ENCODE results near the gene TMEM217. TPM values are rescaled to one million over a fixed set of nuclear protein-coding genes. Genes with fewer than 3 reads are reported as not detected.

The TMEM217 gene
- total RNA-seq, 2 experiments from 2014 or later: 0.81 to 0.95 TPM

DNA sequence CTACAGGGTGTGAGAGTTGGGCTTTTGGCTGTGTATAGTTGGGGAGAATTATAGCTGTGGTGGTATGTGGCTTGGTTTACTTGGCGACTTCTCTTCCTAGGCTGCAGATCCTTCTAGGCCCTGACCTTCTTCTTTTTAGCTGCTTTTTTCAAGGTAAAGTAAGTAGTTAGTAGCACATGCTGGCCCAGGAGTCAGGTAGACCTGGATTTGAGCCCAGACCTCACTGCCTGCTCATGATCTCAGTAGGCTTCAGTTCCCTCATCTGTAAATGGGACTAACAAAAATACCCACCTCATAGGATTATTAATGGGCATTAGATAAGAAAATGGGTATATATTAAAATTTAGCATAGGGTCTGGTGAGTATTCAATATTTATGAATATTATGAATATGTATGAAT lies 17.4 kb upstream of the TMEM217 start:
- H3K9me3 Mint-ChIP-seq: no peaks in the 10 kb centered on the region
- CTCF ChIA-PET: no interaction called here
- H3K36me3 Mint-ChIP-seq (ENCODE audit: low read depth): peaks cover 17% of the 10 kb centered on the region
- H3K27ac Mint-ChIP-seq: no peak overlapping the region
- no peak for DNase-seq
- intact Hi-C loops (cut with micrococcal nuclease): no loop called here
- no peaks in the 10 kb centered on the region for H3K27me3 Mint-ChIP-seq (ENCODE audit: low read depth)
- H3K4me1 Mint-ChIP-seq (ENCODE audit: low read depth): peaks cover 46% of the 10 kb centered on the region
- H3K4me3 Mint-ChIP-seq: no peak overlapping the region

DNA sequence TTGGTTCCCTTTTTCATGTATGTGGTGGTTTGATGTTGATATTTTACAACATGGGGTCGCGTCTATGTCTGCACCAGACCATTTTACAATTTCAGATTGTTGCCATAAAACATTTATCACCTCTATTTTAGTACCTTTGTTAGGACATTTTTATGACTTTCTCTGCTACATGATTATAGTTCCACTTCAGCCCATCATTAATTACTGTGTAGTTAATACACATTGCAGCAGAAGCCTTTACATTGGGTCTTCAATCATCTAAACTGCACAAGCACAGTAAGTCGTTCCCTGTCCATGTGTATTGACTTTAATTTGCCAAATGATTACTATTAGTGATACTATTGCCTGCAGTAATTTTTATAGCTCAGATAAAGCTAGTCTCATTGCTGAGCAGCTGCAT lies 15.7 kb upstream of the TMEM217 start:
- CTCF ChIA-PET: interaction anchor here (0.8 to 1.4 kb wide), 3 partner anchors 12 to 259 kb away, joined by 3 read pairs; no protein-coding TSS in a partner anchor
- H3K4me1 Mint-ChIP-seq (ENCODE audit: low read depth): peaks cover 46% of the 10 kb centered on the region
- H3K36me3 Mint-ChIP-seq (ENCODE audit: low read depth): peaks cover 13% of the 10 kb centered on the region
- DNase-seq: no peak
- no peak overlapping the region for H3K27ac Mint-ChIP-seq
- H3K27me3 Mint-ChIP-seq (ENCODE audit: low read depth): no peaks in the 10 kb centered on the region
- no peak overlapping the region for H3K4me3 Mint-ChIP-seq
- no peaks in the 10 kb centered on the region for H3K9me3 Mint-ChIP-seq
- intact Hi-C loops (cut with micrococcal nuclease): loop anchor here (1.0 kb wide), 1 partner anchor 16 kb away; the partner anchor contains the start of gene TBC1D22B

DNA sequence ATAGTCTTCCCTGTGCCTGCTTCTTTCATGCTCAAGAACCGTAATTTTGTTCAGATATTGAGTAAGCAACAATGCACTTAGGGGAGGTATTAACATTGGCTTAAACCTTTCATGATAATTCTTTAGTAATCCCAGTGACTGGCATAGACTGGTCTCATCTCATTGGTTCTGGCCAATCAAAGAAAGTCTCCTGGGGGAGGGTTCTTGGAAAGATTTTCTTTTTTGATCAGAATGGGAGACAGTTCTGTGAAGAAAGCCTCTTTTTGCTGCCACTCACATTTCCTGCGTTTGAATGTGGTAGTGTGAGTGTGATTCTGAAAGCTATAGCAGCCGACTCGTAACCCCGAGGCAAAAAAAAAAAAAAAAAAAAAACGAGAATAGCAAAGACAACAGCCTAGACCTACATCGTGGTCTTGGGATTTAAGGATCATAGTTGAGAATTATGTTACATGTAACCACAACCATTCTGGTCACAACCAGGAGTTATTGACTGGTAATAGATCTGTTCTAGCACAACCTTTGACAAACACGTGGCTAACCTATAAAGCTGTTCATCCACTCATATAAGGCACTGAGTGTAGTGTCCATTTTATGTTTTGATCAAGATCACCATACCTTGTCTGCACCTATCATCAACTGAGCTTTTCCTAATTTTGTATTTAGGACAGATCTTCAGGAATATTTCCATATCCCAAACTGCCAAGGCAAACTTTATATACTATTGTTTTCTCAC lies 15.1 kb upstream of the TMEM217 start:
- Mint-ChIP-seq H3K36me3 (ENCODE audit: low read depth) (peaks cover 15% of the 10 kb centered on the region), H3K4me1 (ENCODE audit: low read depth) (peaks cover 43% of the 10 kb centered on the region)
- DNase-seq: peak; percentile 38

DNA sequence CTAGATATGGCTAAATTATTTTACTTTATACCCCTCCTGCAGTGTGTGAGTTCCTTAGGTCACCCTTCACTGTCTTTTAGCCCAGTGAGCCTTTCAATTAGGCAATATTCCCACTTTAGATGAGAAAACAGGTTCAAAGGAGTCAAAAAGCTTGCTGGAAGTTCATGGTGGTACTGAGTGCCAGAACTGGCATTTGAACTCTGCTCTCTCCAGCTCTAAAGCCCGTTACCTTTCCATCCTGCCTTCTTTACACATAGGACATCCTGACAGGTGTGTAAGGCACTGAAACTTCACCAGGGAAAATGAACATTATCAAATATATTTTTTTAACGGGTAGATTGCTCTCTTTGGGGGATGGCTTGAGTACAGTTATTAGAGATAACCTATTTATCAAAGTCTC lies 11.2 kb upstream of the TMEM217 start:
- Mint-ChIP-seq H3K27me3 (ENCODE audit: low read depth) (no peaks in the 10 kb centered on the region), H3K4me1 (ENCODE audit: low read depth) (peaks cover 37% of the 10 kb centered on the region), H3K27ac (no peak overlapping the region), H3K4me3 (no peak overlapping the region), H3K36me3 (ENCODE audit: low read depth) (peaks cover 4% of the 10 kb centered on the region), H3K9me3 (no peaks in the 10 kb centered on the region)
- intact Hi-C loops (cut with micrococcal nuclease): no loop called here
- no peak for DNase-seq
- CTCF ChIA-PET: no interaction called here

More for the DNA sequence above, 15.1 kb upstream of the TMEM217 start:
- intact Hi-C loops (cut with micrococcal nuclease): loop anchor here (1.0 kb wide), 1 partner anchor 16 kb away; the partner anchor contains the start of gene TBC1D22B
- H3K27me3 Mint-ChIP-seq (ENCODE audit: low read depth): no peaks in the 10 kb centered on the region
- CTCF ChIA-PET: interaction anchor here (0.8 to 1.4 kb wide), 2 partner anchors 12 to 14 kb away, joined by 3 read pairs; no protein-coding TSS in a partner anchor
- H3K27ac Mint-ChIP-seq: peak overlapping the region; percentile 48
- H3K4me3 Mint-ChIP-seq: peak overlapping the region; percentile 27
- H3K9me3 Mint-ChIP-seq: no peaks in the 10 kb centered on the region

DNA sequence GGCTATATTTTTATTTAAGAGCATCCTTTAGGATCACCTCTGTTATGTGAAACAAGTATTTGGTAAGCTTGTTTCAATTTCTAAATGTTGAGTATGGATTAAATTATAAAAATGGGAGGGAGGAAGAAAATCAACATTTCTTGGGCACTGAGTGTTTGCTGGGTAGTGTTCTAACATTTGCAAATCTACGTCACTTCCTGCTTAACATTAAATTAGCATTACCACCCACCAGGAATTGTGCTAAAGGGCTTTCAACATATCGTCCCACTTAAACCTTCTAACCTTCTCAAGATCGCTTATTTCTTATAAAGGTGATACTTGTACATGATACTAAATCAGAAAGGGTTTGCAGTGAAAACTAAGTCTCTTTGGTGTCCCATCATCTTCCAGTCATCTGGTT lies 7.9 kb upstream of the TMEM217 start:
- Mint-ChIP-seq H3K36me3 (ENCODE audit: low read depth) (peaks cover 4% of the 10 kb centered on the region), H3K27ac (no peak overlapping the region), H3K4me1 (ENCODE audit: low read depth) (peaks cover 40% of the 10 kb centered on the region), H3K9me3 (no peaks in the 10 kb centered on the region), H3K27me3 (ENCODE audit: low read depth) (no peaks in the 10 kb centered on the region), H3K4me3 (no peak overlapping the region)
- intact Hi-C loops (cut with micrococcal nuclease): no loop called here
- no peak for DNase-seq
- CTCF ChIA-PET: no interaction called here

DNA sequence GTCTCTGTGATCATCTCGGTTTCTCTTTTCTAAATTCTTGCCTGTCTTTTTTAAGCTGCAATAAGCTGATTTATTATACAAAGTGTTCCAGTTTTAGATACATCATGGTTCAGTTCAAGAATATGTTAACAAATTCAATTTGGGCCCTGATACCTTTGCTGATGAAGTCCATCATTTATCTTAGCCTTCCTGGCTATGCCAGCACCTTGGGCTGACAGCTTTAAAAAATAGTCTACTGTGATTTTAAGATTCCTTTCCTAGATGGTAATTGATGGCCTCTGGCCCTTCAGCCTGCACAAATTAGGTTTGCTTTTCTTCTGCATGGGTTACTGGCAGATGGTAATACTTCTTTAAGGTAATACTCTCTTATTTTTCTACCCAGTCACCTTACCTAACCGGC lies 7.1 kb upstream of the TMEM217 start:
- CTCF ChIA-PET: no interaction called here
- no peaks in the 10 kb centered on the region for H3K27me3 Mint-ChIP-seq (ENCODE audit: low read depth)
- no peak for DNase-seq
- intact Hi-C loops (cut with micrococcal nuclease): no loop called here
- no peak overlapping the region for H3K4me3 Mint-ChIP-seq
- H3K4me1 Mint-ChIP-seq (ENCODE audit: low read depth): peaks cover 47% of the 10 kb centered on the region
- H3K27ac Mint-ChIP-seq: no peak overlapping the region
- no peaks in the 10 kb centered on the region for H3K9me3 Mint-ChIP-seq
- peaks cover 4% of the 10 kb centered on the region for H3K36me3 Mint-ChIP-seq (ENCODE audit: low read depth)

DNA sequence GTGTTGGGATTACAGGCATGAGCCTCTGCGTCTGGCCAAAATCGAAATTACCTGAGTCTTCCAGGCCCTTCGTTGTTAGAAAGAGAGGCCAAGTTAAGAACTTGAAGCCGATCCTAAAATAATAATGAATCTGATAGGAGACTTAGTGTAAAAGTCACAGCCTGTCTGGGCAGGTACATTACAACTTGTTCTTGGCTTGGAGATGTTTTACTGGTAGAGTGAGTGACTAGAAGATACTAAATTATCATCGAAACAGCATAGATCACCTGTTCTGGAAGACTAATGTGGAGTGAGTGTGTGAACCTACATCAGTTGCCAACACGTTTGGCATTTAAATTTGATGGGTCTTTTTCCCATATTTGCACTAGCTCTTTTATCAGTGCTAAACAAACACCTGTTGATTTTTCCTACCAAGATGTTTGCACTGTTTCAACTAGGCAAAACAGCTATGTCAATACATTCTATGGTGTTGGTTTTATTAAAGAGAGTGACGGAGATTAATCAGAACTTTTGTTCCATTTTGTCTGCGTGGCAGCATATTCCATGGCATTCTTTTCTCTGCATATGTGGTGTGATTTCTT lies 4.6 kb upstream of the TMEM217 start:
- H3K27me3 Mint-ChIP-seq (ENCODE audit: low read depth): no peaks in the 10 kb centered on the region
- H3K4me1 Mint-ChIP-seq (ENCODE audit: low read depth): peaks cover 61% of the 10 kb centered on the region
- no peak for DNase-seq
- H3K27ac Mint-ChIP-seq: no peak overlapping the region
- CTCF ChIA-PET: interaction anchor here (1.2 kb wide), 1 partner anchor 9 kb away, joined by 5 read pairs; no protein-coding TSS in a partner anchor
- intact Hi-C loops (cut with micrococcal nuclease): no loop called here
- H3K9me3 Mint-ChIP-seq: no peaks in the 10 kb centered on the region
- H3K36me3 Mint-ChIP-seq (ENCODE audit: low read depth): peaks cover 2% of the 10 kb centered on the region
- no peak overlapping the region for H3K4me3 Mint-ChIP-seq

DNA sequence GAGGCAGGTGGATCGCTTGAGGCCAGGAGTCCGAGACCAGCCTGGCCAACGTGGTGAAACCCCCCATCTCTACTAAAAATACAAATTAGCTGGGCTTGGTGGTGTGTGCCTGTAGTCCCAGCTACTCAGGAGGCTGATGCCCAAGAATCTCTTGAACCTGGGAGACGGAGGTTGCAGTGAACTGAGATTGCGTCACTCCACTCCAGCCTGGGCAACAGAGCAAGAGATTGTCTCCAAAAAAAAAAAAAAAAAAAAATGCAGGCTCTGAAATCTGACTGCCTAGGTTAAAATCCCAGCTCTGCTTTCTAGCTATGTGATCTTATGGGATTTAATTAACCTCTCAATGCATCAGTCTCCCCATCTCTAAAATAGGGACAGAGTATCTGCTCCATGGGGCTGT lies 3.3 kb upstream of the TMEM217 start:
- Mint-ChIP-seq H3K36me3 (ENCODE audit: low read depth) (peaks cover 2% of the 10 kb centered on the region), H3K4me1 (ENCODE audit: low read depth) (peaks cover 71% of the 10 kb centered on the region), H3K27ac (no peak overlapping the region), H3K4me3 (no peak overlapping the region), H3K9me3 (no peaks in the 10 kb centered on the region), H3K27me3 (ENCODE audit: low read depth) (no peaks in the 10 kb centered on the region)
- intact Hi-C loops (cut with micrococcal nuclease): loop anchor here (2.0 kb wide), 1 partner anchor 348 kb away; no protein-coding TSS in a partner anchor
- no peak for DNase-seq
- CTCF ChIA-PET: interaction anchor here (0.7 to 1.1 kb wide), 3 partner anchors 12 to 241 kb away, joined by 3 read pairs; no protein-coding TSS in a partner anchor

DNA sequence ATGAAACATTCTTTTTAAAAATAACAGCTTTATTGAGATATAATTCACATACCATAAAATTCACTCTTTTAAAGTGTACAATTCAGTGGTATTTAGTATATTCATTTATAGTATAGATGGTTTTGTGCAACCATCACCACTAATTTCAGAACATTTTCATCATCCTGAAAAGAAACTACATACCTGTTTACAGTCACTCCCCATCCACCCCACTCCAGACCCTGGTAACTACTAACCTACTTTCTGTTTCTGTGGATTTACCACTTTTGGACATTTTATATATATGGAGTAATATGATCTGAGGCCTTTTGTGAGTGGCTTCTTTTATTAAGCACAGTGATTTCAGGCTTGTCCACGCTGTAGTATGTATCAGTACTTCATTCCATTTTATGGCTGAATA lies 2.5 kb upstream of the TMEM217 start:
- DNase-seq: no peak
- no peak overlapping the region for H3K4me3 Mint-ChIP-seq
- peak overlapping the region; percentile 57 for H3K27ac Mint-ChIP-seq
- H3K27me3 Mint-ChIP-seq (ENCODE audit: low read depth): no peaks in the 10 kb centered on the region
- peaks cover 66% of the 10 kb centered on the region for H3K4me1 Mint-ChIP-seq (ENCODE audit: low read depth)
- intact Hi-C loops (cut with micrococcal nuclease): loop anchor here (2.0 kb wide), 1 partner anchor 348 kb away; no protein-coding TSS in a partner anchor
- no peaks in the 10 kb centered on the region for H3K9me3 Mint-ChIP-seq
- peaks cover 2% of the 10 kb centered on the region for H3K36me3 Mint-ChIP-seq (ENCODE audit: low read depth)
- CTCF ChIA-PET: interaction anchor here (0.7 kb wide), 1 partner anchor 411 kb away, joined by 3 read pairs; no protein-coding TSS in a partner anchor

DNA sequence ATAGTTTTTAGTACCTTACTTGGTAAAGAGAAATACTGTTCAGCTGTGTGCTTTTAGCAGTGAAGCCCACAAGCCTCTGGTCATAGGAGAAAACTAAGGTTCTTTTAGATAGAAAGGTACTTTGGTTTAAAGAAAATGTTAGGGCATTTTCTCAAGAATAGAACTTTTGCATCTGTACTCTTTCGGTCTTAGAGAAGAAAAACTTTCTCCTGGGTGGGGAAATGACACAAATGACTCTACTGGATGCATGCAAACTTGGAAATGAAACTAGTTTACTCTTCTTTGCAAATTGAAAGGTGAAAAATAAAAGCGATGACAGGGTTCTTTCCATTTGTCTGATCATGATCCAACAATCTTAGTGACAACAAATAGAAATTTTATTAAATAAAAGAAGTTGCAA lies 2.1 kb upstream of the TMEM217 start:
- intact Hi-C loops (cut with micrococcal nuclease): loop anchor here (2.0 kb wide), 1 partner anchor 347 kb away; no protein-coding TSS in a partner anchor
- Mint-ChIP-seq H3K27ac (peak overlapping the region; percentile 87), H3K9me3 (no peaks in the 10 kb centered on the region), H3K4me3 (peak overlapping the region; percentile 80), H3K27me3 (ENCODE audit: low read depth) (no peaks in the 10 kb centered on the region), H3K36me3 (ENCODE audit: low read depth) (peaks cover 2% of the 10 kb centered on the region), H3K4me1 (ENCODE audit: low read depth) (peaks cover 62% of the 10 kb centered on the region)
- DNase-seq: no peak
- CTCF ChIA-PET: interaction anchor here (0.7 to 1.2 kb wide), 3 partner anchors 18 to 411 kb away, joined by 3 to 4 read pairs (median 3); no protein-coding TSS in a partner anchor

DNA sequence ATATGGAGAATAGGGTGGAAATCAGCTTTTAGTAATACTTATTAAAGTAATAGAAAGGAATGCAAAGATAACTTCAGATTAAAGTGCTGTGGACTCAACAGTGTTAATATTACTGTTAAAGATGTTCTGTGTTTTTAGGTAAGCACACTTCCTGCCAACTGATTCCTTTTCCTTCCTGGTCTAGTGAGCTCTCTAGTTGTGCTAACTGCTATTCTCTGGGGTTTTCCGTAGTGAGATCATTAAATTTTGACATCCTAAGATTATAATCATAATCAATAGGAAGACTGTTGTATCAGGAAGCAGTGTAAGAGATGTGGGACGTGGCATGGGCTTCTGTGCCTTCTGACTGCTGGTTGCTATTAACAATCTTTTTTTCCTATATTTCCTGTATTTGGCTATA lies 1.2 kb upstream of the TMEM217 start:
- Mint-ChIP-seq H3K36me3 (ENCODE audit: low read depth) (peaks cover 2% of the 10 kb centered on the region), H3K4me3 (peak overlapping the region; percentile 80), H3K27ac (peak overlapping the region; percentile 87), H3K4me1 (ENCODE audit: low read depth) (peaks cover 55% of the 10 kb centered on the region), H3K9me3 (no peaks in the 10 kb centered on the region), H3K27me3 (ENCODE audit: low read depth) (no peaks in the 10 kb centered on the region)
- no peak for DNase-seq
- CTCF ChIA-PET: interaction anchor here (0.8 to 1.6 kb wide), 5 partner anchors 14 to 156 kb away, joined by 3 to 4 read pairs (median 3); no protein-coding TSS in a partner anchor
- intact Hi-C loops (cut with micrococcal nuclease): loop anchor here (5.0 kb wide), 5 partner anchors 173 to 438 kb away; partner anchors contain the start of genes C6orf89, CMTR1 and MDGA1

DNA sequence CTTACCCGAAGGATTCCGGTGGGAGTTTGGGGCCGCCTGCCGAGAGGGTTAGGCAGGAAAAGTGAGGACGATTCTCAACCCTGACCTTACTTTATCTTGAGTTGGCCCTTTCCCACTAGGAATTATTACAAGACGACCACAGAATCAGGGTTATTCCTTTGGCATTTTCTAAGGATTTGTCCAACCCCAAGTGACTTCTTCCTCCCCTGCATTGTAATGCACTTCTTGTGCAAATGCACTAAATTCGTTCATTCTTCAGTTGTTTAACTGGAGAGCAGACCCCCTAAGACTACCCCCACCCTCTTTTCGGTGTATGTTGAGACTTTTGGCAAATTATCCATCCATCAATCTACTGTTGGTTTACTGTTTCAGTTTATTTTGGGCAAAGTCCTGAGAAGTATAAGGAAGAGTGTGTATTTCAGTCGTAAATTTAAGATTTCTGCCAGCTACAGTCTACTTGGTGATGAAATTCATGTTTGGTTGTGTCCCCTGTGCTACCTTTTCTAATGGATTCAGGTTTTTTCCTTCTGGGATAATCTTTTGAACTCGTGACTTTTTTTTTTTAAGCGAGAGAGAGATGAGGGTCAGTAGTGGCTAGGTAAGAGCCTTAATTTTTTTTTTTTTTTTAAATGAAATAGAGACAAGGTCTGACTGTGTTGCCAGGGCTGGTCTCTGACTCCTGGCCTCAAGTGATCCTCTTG lies 611 bp upstream of the TMEM217 start:
- Mint-ChIP-seq H3K4me1 (ENCODE audit: low read depth) (peaks cover 52% of the 10 kb centered on the region), H3K9me3 (no peaks in the 10 kb centered on the region), H3K36me3 (ENCODE audit: low read depth) (peaks cover 2% of the 10 kb centered on the region), H3K4me3 (peak overlapping the region; percentile 80), H3K27ac (peak overlapping the region; percentile 87), H3K27me3 (ENCODE audit: low read depth) (no peaks in the 10 kb centered on the region)
- intact Hi-C loops (cut with micrococcal nuclease): loop anchor here (5.0 kb wide), 5 partner anchors 174 to 439 kb away; partner anchors contain the start of genes C6orf89, CMTR1 and MDGA1
- CTCF ChIA-PET: interaction anchor here (0.7 to 1.6 kb wide), 7 partner anchors 15 to 240 kb away, joined by 3 to 4 read pairs (median 3); no protein-coding TSS in a partner anchor
- no peak for DNase-seq

All from activated naive CD4-positive, alpha-beta T cell treated with anti-CD3 and anti-CD28 coated beads for 36 hours (primary cell).